Stimulated activated CD8-positive, alpha-beta memory T cell treated with anti-CD3 and anti-CD28 coated beads, Interleukin-4, amount 100 ng/mL, for 24 hours (primary cell): ENCODE results near the gene MS4A12.
"Not testable (repeated sequence)": the region's sequence is repeated elsewhere in the genome, so short reads cannot be mapped to it uniquely, and the experiment has no call there.

Source experiments
- DNase-seq: peaks from one replicate; pipeline ENCODE4 v3.0.0-alpha.2; 2020; ENCODE audit warnings: low read depth

Gene MS4A12

GRCh38 chr11:60492488-60493009 is at the start of gene MS4A12:
TSS of gene MS4A12 (plus strand) at chr11:60492778. CDS start at chr11:60497319, 4,541 bp downstream.
- no peak for DNase-seq

GRCh38 chr11:60447070-60447469 is 45.5 kb upstream of the MS4A12 start:
- DNase-seq, result no peak

GRCh38 chr11:60447846-60448245 is 44.7 kb upstream of the MS4A12 start:
- DNase-seq, result no peak

- DNase-seq, result not testable (repeated sequence)
These were observed 41.4 kb upstream of the MS4A12 start for GRCh38 chr11:60451185-60451584.

GRCh38 chr11:60454212-60454611 is 38.4 kb upstream of the MS4A12 start:
- DNase-seq, result no peak

GRCh38 chr11:60455531-60456042 is 37.0 kb upstream of the MS4A12 start, which contains the start of gene MS4A1:
TSS of gene MS4A1 (plus strand) at chr11:60455847. CDS start at chr11:60462375, 6,528 bp downstream.
- DNase-seq, result no peak

- DNase-seq, result no peak
These were observed 35.0 kb upstream of the MS4A12 start for GRCh38 chr11:60457576-60457975.

- DNase-seq, result no peak
These were observed 33.2 kb upstream of the MS4A12 start for GRCh38 chr11:60459345-60459744.

GRCh38 chr11:60468829-60469228 is 23.7 kb upstream of the MS4A12 start:
- no peak for DNase-seq

- DNase-seq, result no peak
These were observed 22.9 kb upstream of the MS4A12 start for GRCh38 chr11:60469723-60470122.

- DNase-seq, result no peak
These were observed 15.5 kb upstream of the MS4A12 start for GRCh38 chr11:60477035-60477445.

- no peak for DNase-seq
These were observed 10.2 kb upstream of the MS4A12 start for GRCh38 chr11:60482361-60482760.

GRCh38 chr11:60485987-60486386 is 6.6 kb upstream of the MS4A12 start:
- DNase-seq, result no peak

- no peak for DNase-seq
These were observed 876 bp downstream of the MS4A12 start for GRCh38 chr11:60493454-60493853.

- no peak for DNase-seq
These were observed 5.8 kb downstream of the MS4A12 start for GRCh38 chr11:60498399-60498798.

- no peak for DNase-seq
These were observed 6.3 kb downstream of the MS4A12 start for GRCh38 chr11:60498853-60499252.

GRCh38 chr11:60500276-60500910 is 7.8 kb downstream of the MS4A12 start:
- no peak for DNase-seq

- DNase-seq, result no peak
These were observed 9.7 kb downstream of the MS4A12 start for GRCh38 chr11:60502221-60502775.

- no peak for DNase-seq
These were observed 11.8 kb downstream of the MS4A12 start for GRCh38 chr11:60504219-60504905.

- not testable (repeated sequence) for DNase-seq
These were observed 17.0 kb downstream of the MS4A12 start for GRCh38 chr11:60509609-60510008.

- not testable (repeated sequence) for DNase-seq
These were observed 17.6 kb downstream of the MS4A12 start for GRCh38 chr11:60510209-60510608.

- no peak for DNase-seq
These were observed 18.8 kb downstream of the MS4A12 start for GRCh38 chr11:60511393-60511792.
